H1 (cell line): ENCODE data around the gene RASAL2. TPM values are rescaled to one million over a fixed set of nuclear protein-coding genes. Genes with fewer than 3 reads are reported as not detected.

ENCODE experiments used
- BACH1 ChIP-seq: IDR thresholded peaks from 2 replicates; pipeline ENCODE4 v1.6.1; 2012; ENCODE audit warnings: low read length, improper control_type of control experiment
- TCF12 ChIP-seq: IDR thresholded peaks from 2 replicates; pipeline ENCODE4 v1.6.1; 2011; ENCODE audit warnings: low read depth, mild to moderate bottlenecking, low read length
- polyA plus RNA-seq, 7 experiments: library from polyadenylated mRNA; depleted of rRNA in 3 of 7; stranded (reverse) in 5 of 7; unstranded in 2 of 7; fragments of >200 nt in 5 of 7; fragments of 200-250 nt in 2 of 7; gene quantifications; 1 replicate in 5 of 7; 2 replicates in 1 of 7; 4 replicates in 1 of 7; pipeline versions ENCODE4 v1.2.1 to v1.2.3, GENCODE V29; 2011 to 2013; ENCODE audit warnings: missing spikeins in 2 of 7, mixed read lengths in 2 of 7
- total RNA-seq: library from RNA; stranded (reverse); fragmentation: NEBNext Ultra II Directional; extraction: Animal tissue kit (Norgen Biotek cat#: 25700); gene quantifications from 2 replicates; pipeline ENCODE4 v1.2.1, GENCODE V29; 2021

RASAL2 gene
- total and polyA plus RNA-seq, 2 of the 8 experiments (the other 6 are each of a cell fraction or from before 2014, with no cell fraction given), result 15.9 to 32.5 TPM

DNA sequence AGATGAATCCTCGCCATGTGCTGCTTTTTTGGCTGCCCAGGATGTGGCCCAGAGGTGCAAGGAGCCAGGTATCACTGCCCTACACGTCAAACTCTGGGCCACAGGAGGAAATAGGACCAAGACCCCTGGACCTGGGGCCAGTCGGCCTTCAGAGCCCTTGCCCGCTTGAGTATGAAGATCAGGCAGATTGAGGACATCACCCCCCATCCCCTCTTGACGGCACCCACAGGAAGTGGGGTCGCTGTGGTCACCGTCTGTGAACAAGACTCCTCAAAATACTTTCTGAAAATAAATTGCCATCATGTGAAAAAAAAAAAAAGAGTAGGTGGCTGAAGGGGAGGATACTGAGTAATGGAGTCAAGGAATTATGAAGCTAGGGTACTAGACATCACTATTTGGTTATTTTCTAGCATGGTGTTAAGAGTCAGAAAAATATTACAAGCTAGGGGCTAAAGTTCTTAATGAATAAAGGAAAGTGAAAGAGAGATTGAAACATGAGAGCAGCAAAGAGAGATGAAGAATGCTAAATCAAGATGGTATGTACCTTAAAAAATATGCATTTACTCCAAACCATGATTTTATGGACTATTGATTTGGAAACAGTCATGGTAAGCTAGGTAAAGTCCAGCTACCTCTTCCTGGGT lies 318.0 kb downstream of the RASAL2 start (continued):
- no peak for TF ChIP-seq TCF12
- TF ChIP-seq BACH1, result no peak
